Heart left ventricle (tissue), 16 donors: Measurements from ENCODE around the gene ACP2. TPM values are rescaled to one million over a fixed set of nuclear protein-coding genes. Genes with fewer than 3 reads are reported as not detected.

Experiments used
- ATAC-seq, 4 donors: fragments of 200-7000 bp; cut with Tn5 transposase; one replicate each; pipeline ENCODE4 v1.9.1; 2020 to 2022; ENCODE audit warnings: moderate library complexity in 4 of 4, mild to moderate bottlenecking in 3 of 4, moderate number of reproducible peaks in 1 of 4
- DNase-seq, 5 donors: peaks; one replicate each; pipeline ENCODE4 v3.0.0-alpha.2; 2020
- H3K27ac ChIP-seq, 12 donors: fragments of 200-600 bp; sonication (generic) in 4 of 12; one replicate each; pipeline versions ENCODE4 v1.5.0 to v1.8.0; 2016 to 2022; ENCODE audit warnings: mild to moderate bottlenecking in 2 of 12
- H3K27me3 ChIP-seq, 9 donors: fragments of 200-600 bp; sonication (generic) in 2 of 9; one replicate each; pipeline versions ENCODE4 v1.5.1 to v1.8.0; 2016 to 2022; ENCODE audit warnings: mild to moderate bottlenecking in 3 of 9
- H3K36me3 ChIP-seq, 9 donors: fragments of 200-600 bp; sonication (generic) in 2 of 9; one replicate each; pipeline versions ENCODE4 v1.5.0 to v1.8.0; 2018 to 2022; ENCODE audit warnings: mild to moderate bottlenecking in 2 of 9
- H3K4me1 ChIP-seq, 12 donors: fragments of 200-600 bp; sonication (generic) in 4 of 12; one replicate each; pipeline versions ENCODE4 v1.5.0 to v1.8.0; 2016 to 2022; ENCODE audit warnings: mild to moderate bottlenecking in 3 of 12
- H3K4me3 ChIP-seq, 12 donors: fragments of 200-600 bp; sonication (generic) in 4 of 12; one replicate each; pipeline versions ENCODE4 v1.5.0 to v1.8.0; 2017 to 2022; ENCODE audit warnings: mild to moderate bottlenecking in 9 of 12, moderate library complexity in 4 of 12
- H3K9me3 ChIP-seq, 12 donors: fragments of 200-600 bp; sonication (generic) in 4 of 12; one replicate each; pipeline versions ENCODE4 v1.5.0 to v1.8.0; 2016 to 2022; ENCODE audit warnings: mild to moderate bottlenecking in 1 of 12
- POLR2A ChIP-seq, 2 donors: fragments of 450-650 bp; IDR thresholded peaks; one replicate each; pipeline ENCODE4 v1.6.1; 2017; ENCODE audit warnings: antibody characterized with exemption in 2 of 2, mild to moderate bottlenecking in 2 of 2, moderate library complexity in 2 of 2
- WGBS, 4 donors: extraction: QIAGEN DNeasy Blood & Tissue Kit in 2 of 4; methylation state at CpG; one replicate each; pipeline versions ENCODE4 v1.1.5 to v1.1.7; 2013 to 2018; 5-methylcytosine and 5-hydroxymethylcytosine counted together
- intact Hi-C, 10 donors: fragments of 100-400 bp; cut with DNase I; formaldehyde crosslinking; loops; one replicate each; pipeline versions ENCODE4 v1.11.1 to v1.14.2; 2022
- polyA plus RNA-seq, 2 donors: library from polyadenylated mRNA; stranded (reverse); fragments of 200-250 nt; gene quantifications; one replicate each; pipeline ENCODE4 v1.2.3, GENCODE V29; 2013
- total RNA-seq, 9 donors: library from RNA; depleted of rRNA in 2 of 9; stranded (reverse); fragments of >200 nt in 2 of 9; fragmentation: NEBNext Ultra II Directional in 3 of 9; extraction: Animal tissue kit (Norgen Biotek cat#: 25700) in 3 of 9; gene quantifications; one replicate each; pipeline versions ENCODE4 v1.1.0 to v1.2.4, GENCODE V29; 2016 to 2023
- TF ChIP-seq, protein P1 (sequence below), 12 donors: fragments of 200-600 bp; sonication (generic) in 4 of 12; IDR thresholded peaks; one replicate each; pipeline versions ENCODE4 v1.5.0 to v1.8.0; 2018 to 2022; ENCODE audit warnings: antibody characterized with exemption in 12 of 12, mild to moderate bottlenecking in 5 of 12
- donor health status: ischemic (EF 13 %, LVEDD 7.1; RV severe dilation, severe dysfunction).
- donor health status: healthy with polysubstance abuse.
- donor health status: DM: no; HTN: yes; CAD: no.
- donor health status: DM: no; HTN: no; CAD: no.
- donor health status: ischemic (EF 25% LVEDD 6.9; RV normal size, moderate dysfunction).
- donor health status: ischemic (EF 25% LVEDD 5.7; RV mildly dilated, moderate dysfunction).
- donor health status: healthy.
- donor health status: DM: yes; HTN: yes; CAD: no.
- donor health status: ischemic (EF 35%, LVEDD 5.7; RV mildly dilated, moderate dysfunction).
- donor health status: nonischemic (EF 11% LVEDD 7.7; RV severe dilation, severe dysfunction).
- donor health status: DM: yes; HTN: yes; CAD: no.
- donor health status: PGD.
- donor health status: ischemic (EF 29% LVEDD 5.4; RV normal size, mild dysfunction).
- donor health status: nonischemic (EF 23%, LVEDD 6.1; RV moderate dilation, normal function).

ACP2 gene
- total and polyA plus RNA-seq, 11 donors, result 18.0 to 60.4 (median 26.6) TPM

DNA sequence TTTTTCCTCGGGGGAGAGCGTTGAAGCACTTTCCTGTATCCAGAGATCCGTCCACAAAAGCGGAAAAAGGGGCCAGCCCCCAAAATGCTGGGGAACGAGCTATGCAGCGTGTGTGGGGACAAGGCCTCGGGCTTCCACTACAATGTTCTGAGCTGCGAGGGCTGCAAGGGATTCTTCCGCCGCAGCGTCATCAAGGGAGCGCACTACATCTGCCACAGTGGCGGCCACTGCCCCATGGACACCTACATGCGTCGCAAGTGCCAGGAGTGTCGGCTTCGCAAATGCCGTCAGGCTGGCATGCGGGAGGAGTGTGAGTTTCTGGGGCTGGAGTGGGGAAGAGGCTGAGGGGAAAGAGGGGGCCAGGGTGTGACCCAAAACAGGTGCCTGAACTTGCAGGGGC, 11.8 kb upstream of the ACP2 start:
- Histone ChIP-seq H3K4me1 (peaks cover 9 to 60% (median 38%) of the 10 kb centered on the region in 12 donors), H3K4me3 (no peak overlapping the region), H3K27me3 (no peaks in the 10 kb centered on the region), H3K9me3 (no peaks in the 10 kb centered on the region), H3K36me3 (peaks cover 0 to 17% (median 8%) of the 10 kb centered on the region in 9 donors), H3K27ac (no peak overlapping the region)
- 92 to 94% (median 93%) methylated on average over 19 of the region's 19 CpGs for WGBS, 4 donors
- DNase-seq (no peak), ATAC-seq (no peak)
- TF ChIP-seq, protein P1, sequence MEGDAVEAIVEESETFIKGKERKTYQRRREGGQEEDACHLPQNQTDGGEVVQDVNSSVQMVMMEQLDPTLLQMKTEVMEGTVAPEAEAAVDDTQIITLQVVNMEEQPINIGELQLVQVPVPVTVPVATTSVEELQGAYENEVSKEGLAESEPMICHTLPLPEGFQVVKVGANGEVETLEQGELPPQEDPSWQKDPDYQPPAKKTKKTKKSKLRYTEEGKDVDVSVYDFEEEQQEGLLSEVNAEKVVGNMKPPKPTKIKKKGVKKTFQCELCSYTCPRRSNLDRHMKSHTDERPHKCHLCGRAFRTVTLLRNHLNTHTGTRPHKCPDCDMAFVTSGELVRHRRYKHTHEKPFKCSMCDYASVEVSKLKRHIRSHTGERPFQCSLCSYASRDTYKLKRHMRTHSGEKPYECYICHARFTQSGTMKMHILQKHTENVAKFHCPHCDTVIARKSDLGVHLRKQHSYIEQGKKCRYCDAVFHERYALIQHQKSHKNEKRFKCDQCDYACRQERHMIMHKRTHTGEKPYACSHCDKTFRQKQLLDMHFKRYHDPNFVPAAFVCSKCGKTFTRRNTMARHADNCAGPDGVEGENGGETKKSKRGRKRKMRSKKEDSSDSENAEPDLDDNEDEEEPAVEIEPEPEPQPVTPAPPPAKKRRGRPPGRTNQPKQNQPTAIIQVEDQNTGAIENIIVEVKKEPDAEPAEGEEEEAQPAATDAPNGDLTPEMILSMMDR (IDR thresholded peaks at IDR 0.05), result no peak
- TF ChIP-seq POLR2A (IDR thresholded peaks at IDR 0.05), result no peak
- intact Hi-C loops, result no loop called here

DNA sequence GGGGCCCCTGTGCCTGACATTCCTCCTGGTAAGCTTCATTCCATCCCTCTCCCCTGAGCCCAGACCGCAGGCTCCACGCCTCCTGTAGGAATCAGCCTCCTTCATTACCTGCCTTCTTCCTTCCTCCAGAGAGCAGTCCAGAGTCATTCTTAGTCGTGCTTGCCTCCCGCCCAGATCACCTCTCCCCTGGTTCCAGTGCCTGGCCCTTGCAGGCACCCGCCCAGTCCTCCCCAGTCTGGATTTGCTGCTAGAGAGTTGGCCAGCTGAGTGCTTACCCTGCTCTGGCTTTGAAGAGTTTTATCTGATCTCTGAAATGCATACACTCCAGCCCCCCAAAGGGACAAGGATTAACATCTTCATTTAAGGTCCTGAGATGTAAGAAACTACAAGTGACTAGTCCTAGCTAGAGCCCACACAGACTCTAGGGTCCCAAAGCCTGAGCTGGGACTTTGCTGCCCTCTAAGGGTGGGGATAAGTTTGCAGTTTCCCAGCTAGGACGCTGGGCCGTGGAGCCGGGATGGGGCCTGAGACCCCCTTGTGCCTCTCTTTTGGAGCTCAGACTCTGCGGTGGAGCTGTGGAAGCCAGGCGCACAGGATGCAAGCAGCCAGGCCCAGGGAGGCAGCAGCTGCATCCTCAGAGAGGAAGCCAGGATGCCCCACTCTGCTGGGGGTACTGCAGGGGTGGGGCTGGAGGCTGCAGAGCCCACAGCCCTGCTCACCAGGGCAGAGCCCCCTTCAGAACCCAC, 10.8 kb upstream of the ACP2 start:
- 29 to 42% (median 37%) methylated on average over 10 of the region's 10 CpGs for WGBS, 4 donors
- peaks cover 9 to 62% (median 46%) of the 10 kb centered on the region in 12 donors for H3K4me1 ChIP-seq
- H3K36me3 ChIP-seq, result peaks cover 0 to 17% (median 8%) of the 10 kb centered on the region in 9 donors
- DNase-seq, result peak in 2 of 5 donors; percentile 54 to 55
- H3K27me3 ChIP-seq, result no peaks in the 10 kb centered on the region
- no peaks in the 10 kb centered on the region for H3K9me3 ChIP-seq
- no peak for TF ChIP-seq POLR2A (IDR thresholded peaks at IDR 0.05)
- TF ChIP-seq, protein P1 (IDR thresholded peaks at IDR 0.05), result peak; percentile 58 to 82 (median 69)
- peak; percentile 22 to 57 (median 46) for ATAC-seq
- peak overlapping the region in 6 of 12 donors; percentile 43 to 57 (median 50) for H3K4me3 ChIP-seq
- intact Hi-C loops, result loop anchor here in 9 of 10 donors (2.0 to 5.0 kb wide), 7 partner anchors 25 to 98 kb away; partner anchors contain the start of genes ARFGAP2 (in 8 of the 9) and MYBPC3 (in 1 of the 9)
- H3K27ac ChIP-seq, result peak overlapping the region in 10 of 12 donors; percentile 9 to 90 (median 82)

DNA sequence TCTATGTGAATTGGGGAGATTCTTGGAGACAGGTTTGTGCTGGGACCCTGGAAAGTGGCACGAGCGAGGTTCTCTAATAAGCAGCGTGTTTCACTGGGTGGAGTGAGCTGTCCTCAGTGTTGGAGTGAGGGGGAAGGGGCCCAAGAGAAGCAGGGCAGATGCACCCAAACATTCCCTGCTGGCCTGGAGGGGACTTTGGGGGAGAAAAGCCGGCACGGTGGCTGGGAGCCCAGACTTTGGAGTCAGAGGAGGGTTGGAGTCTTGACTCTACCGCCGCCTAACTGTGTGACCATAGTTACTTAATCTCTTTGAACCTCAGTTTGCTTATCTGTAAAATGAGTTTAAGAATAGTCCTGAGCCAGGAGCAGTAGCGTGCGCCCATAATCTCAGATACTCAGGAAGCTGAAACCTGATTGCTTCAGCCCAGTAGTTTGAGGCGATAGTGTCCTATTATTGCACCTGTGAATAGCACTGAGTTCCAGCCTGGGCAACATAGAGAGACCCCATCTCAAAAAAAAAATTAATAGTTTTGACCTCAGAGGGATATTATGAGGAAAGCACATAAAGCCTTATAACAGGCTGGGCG, 9.8 kb upstream of the ACP2 start:
- TF ChIP-seq, protein P1 (IDR thresholded peaks at IDR 0.05), result no peak
- WGBS, 4 donors, result 44 to 56% (median 54%) methylated on average over 11 of the region's 11 CpGs
- peaks cover 13 to 71% (median 54%) of the 10 kb centered on the region in 12 donors for H3K4me1 ChIP-seq
- DNase-seq (no peak), ATAC-seq (no peak)
- peaks cover 0 to 17% (median 8%) of the 10 kb centered on the region in 9 donors for H3K36me3 ChIP-seq
- H3K27ac ChIP-seq, result peak overlapping the region; percentile 54 to 90 (median 82)
- intact Hi-C loops, result loop anchor here in 9 of 10 donors (1.0 to 5.0 kb wide), 8 partner anchors 24 to 99 kb away; partner anchors contain the start of genes ARFGAP2 (in 8 of the 9) and MYBPC3 (in 1 of the 9)
- H3K4me3 ChIP-seq, result peak overlapping the region in 11 of 12 donors; percentile 24 to 57 (median 44)
- H3K9me3 ChIP-seq, result no peaks in the 10 kb centered on the region
- H3K27me3 ChIP-seq, result no peaks in the 10 kb centered on the region
